NCI-H2196 (cell line): Measurements from ENCODE around the gene ZMAT5.
"Not testable (repeated sequence)": the region's sequence is repeated elsewhere in the genome, so short reads cannot be mapped to it uniquely, and the experiment has no call there.

Experiments used
- DNase-seq: peaks from one replicate; lab custom pipeline; 2025; ENCODE audit not compliant: unreplicated experiment; lab: John Stamatoyannopoulos, UW

ZMAT5 gene

GRCh38 chr22:29754658-29755395 lies 12.0 kb downstream of the ZMAT5 start:
- not testable (repeated sequence) for DNase-seq

DNA sequence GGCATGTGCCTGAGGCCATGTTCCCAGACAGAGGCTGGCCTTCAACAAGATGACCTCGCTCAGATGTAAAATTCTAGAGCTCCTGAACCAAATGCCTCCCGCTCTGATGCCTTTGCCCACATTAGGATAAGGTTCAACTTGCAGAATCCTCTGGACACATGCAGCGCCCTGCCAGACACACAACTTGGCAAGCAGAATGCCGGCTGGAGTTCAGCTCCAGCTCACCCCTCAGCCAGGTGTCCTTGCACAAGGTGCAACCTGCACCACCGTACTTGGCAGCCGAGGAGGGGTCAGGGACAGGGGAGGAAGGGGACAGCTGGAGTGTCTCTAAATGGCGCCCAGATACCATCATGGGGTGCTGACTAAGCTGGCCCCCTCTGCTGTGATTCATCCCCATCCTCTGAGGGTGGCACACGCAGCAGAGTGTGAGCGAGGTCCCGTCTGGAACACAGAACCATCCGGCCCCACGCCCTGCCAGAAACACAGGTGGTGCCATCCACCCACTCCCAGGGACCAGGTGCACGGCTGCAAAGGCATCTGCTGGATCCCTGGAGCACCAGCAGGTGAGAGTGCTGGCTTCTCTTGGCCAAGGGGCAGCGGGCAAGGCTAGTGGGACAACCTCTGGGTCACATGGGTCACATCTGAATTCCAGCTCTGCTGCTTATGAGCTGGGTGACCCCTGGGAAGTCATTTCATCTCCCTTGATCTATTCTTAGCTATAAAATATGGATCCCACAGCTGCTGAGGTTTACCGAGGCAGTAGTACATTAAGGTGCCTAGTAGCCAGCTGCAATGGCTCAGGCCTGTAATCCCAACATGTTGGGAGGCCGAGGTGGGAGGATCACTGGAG lies 12.8 kb downstream of the ZMAT5 start:
- DNase-seq = no peak

GRCh38 chr22:29751669-29752068 lies 15.1 kb downstream of the ZMAT5 start:
- no peak for DNase-seq

DNA sequence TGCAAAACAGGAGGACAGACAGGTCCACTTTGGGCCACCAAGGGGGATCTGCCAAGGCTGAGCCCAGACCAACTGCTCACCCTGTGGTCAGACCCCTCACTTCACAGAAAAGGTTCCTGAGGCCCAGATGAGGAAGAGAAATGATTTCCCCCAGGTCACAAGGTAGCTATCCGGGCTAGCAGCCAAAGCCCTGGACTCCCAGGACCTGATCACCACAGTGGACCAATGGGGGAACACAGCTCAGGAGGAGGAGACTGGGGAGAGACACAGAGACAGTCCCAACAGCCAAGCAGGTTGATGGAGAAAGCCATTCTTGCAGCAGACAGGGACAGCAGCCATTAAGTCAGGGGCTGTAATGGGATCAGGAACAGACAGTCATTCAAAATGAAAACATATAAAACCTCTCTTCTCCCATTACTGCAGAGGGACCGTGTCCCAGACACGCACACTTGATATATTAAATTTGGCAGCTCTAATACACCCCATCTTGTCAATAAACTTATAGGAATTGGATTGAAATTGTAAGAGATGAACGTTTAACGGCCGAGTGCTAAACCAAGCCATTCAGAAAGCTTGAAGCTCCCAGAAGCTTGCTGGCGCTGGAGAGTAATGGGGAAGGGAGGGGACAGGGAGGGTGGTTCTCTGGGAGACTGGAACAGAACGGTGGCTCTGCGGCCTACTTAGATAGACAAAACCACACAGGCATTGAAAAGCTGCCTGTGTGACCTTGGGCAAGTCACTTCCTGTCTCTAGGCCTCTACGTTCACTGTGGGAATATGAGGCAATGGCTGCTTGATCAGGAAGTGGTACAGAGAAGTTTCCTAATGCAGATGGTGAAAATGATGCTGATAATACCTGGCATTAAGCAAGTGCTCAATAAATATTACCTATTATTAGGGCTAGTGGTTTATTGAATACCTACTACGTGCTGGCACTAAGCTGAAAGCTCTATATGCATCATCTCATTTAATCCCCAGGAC lies 16.0 kb downstream of the ZMAT5 start:
- peak; percentile 46 for DNase-seq

GRCh38 chr22:29750029-29750428 lies 16.8 kb downstream of the ZMAT5 start:
- no peak for DNase-seq

- DNase-seq = no peak
Observed at GRCh38 chr22:29748248-29748893, 18.4 kb downstream of the ZMAT5 start.

GRCh38 chr22:29747832-29748231 lies 19.0 kb downstream of the ZMAT5 start:
- DNase-seq = no peak

GRCh38 chr22:29744902-29745301 lies 21.9 kb downstream of the ZMAT5 start:
- DNase-seq = peak; percentile 66

GRCh38 chr22:29742326-29742725 lies 24.5 kb downstream of the ZMAT5 start:
- DNase-seq = no peak

DNA sequence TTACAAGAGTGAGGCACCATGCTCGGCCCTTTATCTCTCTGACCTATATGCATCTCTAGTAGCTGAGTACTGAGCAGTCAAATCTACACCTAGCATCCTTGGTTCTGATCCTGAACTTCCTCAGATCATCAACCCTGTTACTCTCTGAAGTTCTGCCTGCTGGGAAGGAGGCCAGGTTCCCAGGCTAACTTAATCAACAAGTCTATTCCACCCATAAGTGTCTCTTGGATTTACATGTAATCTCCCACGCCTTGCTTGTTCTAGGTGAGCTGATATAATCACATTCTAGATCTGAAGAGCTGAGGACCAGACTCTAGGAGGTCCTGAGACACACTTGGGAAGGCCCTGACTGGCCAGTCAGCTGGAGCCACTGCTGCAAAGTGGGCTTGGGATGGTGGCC lies 24.9 kb downstream of the ZMAT5 start:
- DNase-seq = no peak

DNA sequence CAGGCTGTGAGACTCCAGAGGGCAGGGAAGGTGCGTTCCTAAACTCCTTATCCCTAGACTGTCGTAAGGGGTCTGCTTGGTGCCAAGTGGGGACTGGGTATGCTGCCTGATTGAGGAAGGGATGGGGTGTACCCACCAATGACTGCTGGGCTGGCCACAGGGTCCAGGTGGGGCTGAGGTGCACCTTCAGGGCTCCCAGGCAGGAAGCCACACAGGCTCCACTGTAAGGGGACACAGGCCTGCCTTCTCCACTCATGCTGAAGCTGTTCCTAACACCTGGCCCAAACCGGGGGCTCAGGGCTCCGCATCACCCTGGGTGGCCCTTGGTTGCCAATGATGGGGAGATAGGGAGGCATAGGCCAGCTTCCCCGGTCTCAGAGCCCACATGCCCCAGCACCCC lies 26.6 kb downstream of the ZMAT5 start:
- no peak for DNase-seq

GRCh38 chr22:29739346-29739875 lies 27.4 kb downstream of the ZMAT5 start:
- no peak for DNase-seq

GRCh38 chr22:29738118-29738815 lies 28.5 kb downstream of the ZMAT5 start:
- no peak for DNase-seq

DNA sequence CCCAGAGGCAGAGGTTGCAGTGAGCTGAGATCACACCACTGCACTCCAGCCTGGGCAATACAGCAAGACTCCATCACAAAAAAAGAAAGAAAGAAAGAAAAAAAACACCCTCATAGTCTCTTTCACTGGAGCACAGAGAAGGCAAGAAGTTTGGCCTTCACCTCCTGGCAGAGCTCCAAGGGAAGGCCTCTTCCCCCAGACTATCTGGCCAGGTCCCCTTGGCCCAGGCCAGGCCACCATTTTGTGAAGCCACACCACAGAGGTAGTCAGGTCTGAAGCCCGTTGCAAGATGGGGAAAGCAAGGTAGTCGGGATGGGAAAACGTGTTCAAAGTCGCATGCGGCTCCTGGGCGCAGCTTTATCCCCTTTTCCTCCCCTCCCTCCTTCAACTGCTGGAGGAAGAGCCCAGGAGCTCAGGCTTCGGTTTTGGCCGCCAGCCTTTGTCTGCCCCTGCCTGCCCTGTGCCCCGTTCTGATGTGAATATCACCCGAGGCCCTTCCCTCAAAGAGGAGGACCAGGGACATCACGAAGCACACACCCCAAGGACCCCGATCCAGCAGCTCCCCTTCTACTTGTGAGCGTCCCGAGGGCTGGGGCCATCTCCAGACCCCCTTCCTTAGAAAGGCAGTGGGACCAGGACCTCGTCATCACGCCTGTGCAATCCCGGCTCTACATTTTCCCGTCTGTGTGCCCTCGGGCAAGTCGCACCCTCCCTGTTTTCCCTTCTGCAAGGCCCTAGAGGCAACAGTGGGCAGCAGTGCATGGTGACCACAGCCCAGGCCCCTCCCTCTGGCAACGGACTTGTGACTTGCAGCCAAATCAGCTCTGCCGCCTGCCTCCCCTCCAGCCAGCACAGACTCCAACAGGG lies 29.3 kb downstream of the ZMAT5 start:
- no peak for DNase-seq

- DNase-seq = no peak
Observed at GRCh38 chr22:29735416-29735815, 31.4 kb downstream of the ZMAT5 start.

DNA sequence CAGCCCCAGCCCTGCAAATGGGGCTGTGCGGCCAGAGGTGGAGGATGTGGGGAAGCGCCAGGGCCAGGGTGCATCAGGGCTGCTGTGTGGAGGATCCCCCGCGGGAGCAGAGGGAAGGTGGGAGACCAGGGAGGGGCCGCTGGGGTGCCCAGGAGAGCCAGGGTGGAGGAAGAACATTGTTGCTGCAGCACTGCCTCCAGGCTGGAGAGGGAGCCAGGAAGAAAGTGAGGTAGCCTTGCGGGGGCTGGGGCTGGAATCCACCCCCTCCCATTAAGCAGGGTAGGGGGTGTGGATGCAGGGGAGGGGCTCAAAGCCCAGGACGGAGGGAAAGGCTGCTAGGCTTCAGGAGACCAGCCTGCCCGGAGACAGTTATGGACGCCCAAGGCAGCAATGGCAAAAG lies 32.0 kb downstream of the ZMAT5 start:
- DNase-seq = no peak

- no peak for DNase-seq
Observed at GRCh38 chr22:29734406-29734805, 32.4 kb downstream of the ZMAT5 start.

DNA sequence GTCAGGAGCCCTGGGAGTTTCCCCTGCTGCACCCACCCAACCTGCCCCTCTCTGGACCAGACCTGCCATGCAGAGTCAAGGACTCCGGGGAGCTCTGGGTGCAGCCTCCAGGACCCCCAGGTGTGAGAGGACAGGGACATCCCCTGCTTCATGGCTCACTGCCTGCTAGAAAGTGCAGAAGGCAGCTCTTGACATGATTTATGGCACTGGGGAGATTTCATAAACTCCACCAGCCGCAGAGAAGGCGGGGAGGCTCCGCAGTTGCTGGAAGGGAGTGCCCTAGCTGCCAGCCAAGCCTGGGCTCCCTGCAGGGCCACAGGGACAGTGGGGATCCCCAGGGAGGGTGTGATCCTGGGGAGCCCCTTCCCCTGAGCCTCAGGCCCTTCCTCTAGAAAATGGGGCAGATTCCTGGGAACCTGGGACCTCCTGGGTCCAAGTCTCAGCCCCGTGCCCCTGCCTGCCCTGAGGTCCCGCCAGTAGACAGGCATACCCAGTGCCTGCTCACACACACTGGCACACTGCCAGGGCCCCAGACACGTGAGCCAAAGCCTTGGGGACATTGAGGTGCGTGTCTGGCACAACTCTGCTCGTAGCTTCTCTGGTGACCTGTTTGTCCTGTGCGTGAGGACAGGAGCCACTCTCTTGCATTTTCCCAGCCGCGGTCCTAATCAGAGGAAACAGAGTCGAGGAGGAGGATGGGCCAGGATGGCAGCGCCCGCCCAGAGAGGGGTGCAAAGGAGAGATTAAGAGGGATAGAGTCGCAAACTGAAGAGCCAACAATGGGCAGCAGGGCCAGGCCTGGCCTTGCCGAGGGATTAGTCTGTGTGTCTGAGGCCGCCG lies 33.2 kb downstream of the ZMAT5 start:
- no peak for DNase-seq
